ENCODE measurements around the gene CD46.

The CD46 gene

DNA sequence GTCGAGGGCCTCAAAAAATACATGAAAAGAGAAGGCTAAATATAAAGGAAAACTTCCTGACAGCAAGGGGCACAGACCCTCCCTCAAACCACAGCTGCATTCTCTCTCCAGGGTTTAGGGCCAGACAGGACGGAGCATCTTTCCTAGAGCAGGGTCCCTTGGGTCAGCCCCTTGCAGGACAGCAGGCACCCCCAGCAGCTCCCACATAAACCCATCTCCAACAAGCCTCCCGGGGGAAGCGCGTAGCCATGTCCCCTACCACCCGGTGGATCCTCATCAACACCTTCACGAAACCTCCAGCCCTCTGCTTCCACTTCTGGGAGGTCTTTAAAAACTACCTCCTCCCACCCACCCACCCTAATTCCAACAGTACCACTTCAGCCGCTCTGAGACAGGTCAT lies 59.5 kb downstream of the CD46 start:
- H3K79me2 ChIP-seq (ENCODE audit: insufficient read depth, low read length), result peaks cover 77% of the 10 kb centered on the region
- DNase-seq (no peak), ATAC-seq (ENCODE audit: insufficient read depth, low read depth) (no peak)
- H3K27ac ChIP-seq (ENCODE audit: low read length), result no peak overlapping the region
- peaks cover 99% of the 10 kb centered on the region for H3K36me3 ChIP-seq (ENCODE audit: insufficient read depth, low read length)
- H3K9ac ChIP-seq (ENCODE audit: low read depth, low read length), result no peak overlapping the region
- H3K4me2 ChIP-seq (ENCODE audit: insufficient read depth, low read length), result no peak overlapping the region
- H2AFZ ChIP-seq (ENCODE audit: low read depth, low read length), result no peak overlapping the region
- H4K20me1 ChIP-seq (ENCODE audit: insufficient read depth, low read length), result peaks cover 89% of the 10 kb centered on the region
- H3K9me3 ChIP-seq (ENCODE audit: insufficient read depth, low read length, severe bottlenecking), result no peaks in the 10 kb centered on the region
- H3K27me3 ChIP-seq (ENCODE audit: insufficient read depth, low read length, poor library complexity), result no peaks in the 10 kb centered on the region
- H3K4me1 ChIP-seq (ENCODE audit: insufficient read depth, low read length), result no peaks in the 10 kb centered on the region
- no peak overlapping the region for H3K4me3 ChIP-seq (ENCODE audit: low read depth in 1 of 2, low read length in 2 of 2)
- no peak for TF ChIP-seq EZH2 (IDR thresholded peaks at IDR 0.05; ENCODE audit: borderline replicate concordance, low read depth, low read length, severe bottlenecking)
- TF ChIP-seq, protein P1, sequence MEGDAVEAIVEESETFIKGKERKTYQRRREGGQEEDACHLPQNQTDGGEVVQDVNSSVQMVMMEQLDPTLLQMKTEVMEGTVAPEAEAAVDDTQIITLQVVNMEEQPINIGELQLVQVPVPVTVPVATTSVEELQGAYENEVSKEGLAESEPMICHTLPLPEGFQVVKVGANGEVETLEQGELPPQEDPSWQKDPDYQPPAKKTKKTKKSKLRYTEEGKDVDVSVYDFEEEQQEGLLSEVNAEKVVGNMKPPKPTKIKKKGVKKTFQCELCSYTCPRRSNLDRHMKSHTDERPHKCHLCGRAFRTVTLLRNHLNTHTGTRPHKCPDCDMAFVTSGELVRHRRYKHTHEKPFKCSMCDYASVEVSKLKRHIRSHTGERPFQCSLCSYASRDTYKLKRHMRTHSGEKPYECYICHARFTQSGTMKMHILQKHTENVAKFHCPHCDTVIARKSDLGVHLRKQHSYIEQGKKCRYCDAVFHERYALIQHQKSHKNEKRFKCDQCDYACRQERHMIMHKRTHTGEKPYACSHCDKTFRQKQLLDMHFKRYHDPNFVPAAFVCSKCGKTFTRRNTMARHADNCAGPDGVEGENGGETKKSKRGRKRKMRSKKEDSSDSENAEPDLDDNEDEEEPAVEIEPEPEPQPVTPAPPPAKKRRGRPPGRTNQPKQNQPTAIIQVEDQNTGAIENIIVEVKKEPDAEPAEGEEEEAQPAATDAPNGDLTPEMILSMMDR (IDR thresholded peaks at IDR 0.05; ENCODE audit: borderline replicate concordance, extremely low read depth, low read length, poor library complexity, severe bottlenecking), result no peak

DNA sequence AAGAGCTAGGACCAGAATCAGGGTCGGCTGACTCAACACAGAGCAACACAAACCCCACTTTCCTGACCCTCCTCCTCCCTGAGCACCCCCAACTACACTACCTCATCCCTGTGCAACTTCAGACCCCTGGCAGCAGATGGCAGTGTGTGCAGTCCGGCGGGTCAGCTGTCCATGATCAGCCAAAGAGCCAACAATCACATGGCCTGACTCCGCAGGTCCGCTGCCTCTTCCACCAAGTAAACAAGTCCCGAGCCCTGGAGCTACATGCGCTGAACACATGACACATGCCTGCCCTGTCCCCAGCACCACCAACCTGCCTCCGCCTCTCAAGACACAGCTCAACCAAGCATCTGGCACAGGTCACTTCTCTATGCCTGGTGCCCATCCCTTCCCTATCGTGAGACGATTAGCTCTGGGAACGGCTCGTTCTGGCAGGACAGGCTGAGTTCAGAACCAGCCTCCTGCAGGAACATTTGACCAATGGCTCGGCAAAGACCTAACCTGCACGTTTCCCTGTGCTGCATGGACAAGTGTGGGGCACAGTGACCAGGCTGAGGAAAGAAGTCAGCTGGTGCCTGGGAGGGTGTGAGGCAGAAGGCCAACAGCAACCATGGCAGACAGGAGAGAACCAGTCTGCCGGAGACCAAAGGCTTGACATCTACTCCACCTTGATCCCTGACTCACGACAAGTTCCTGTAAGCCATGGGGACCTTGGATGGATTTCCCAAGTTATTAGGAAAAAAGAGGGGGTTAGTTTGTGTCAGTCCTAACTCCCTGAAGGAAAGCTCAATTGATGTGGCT lies 60.3 kb downstream of the CD46 start:
- no peak overlapping the region for H3K27ac ChIP-seq (ENCODE audit: low read length)
- DNase-seq (no peak), ATAC-seq (ENCODE audit: insufficient read depth, low read depth) (no peak)
- H3K9me3 ChIP-seq (ENCODE audit: insufficient read depth, low read length, severe bottlenecking), result no peaks in the 10 kb centered on the region
- H3K4me2 ChIP-seq (ENCODE audit: insufficient read depth, low read length), result no peak overlapping the region
- peaks cover 85% of the 10 kb centered on the region for H3K79me2 ChIP-seq (ENCODE audit: insufficient read depth, low read length)
- no peak overlapping the region for H3K4me3 ChIP-seq (ENCODE audit: low read depth in 1 of 2, low read length in 2 of 2)
- no peaks in the 10 kb centered on the region for H3K27me3 ChIP-seq (ENCODE audit: insufficient read depth, low read length, poor library complexity)
- peaks cover 99% of the 10 kb centered on the region for H3K36me3 ChIP-seq (ENCODE audit: insufficient read depth, low read length)
- no peak overlapping the region for H2AFZ ChIP-seq (ENCODE audit: low read depth, low read length)
- H4K20me1 ChIP-seq (ENCODE audit: insufficient read depth, low read length), result peaks cover 91% of the 10 kb centered on the region
- TF ChIP-seq EZH2 (IDR thresholded peaks at IDR 0.05; ENCODE audit: borderline replicate concordance, low read depth, low read length, severe bottlenecking), result no peak
- TF ChIP-seq, protein P1 (IDR thresholded peaks at IDR 0.05; ENCODE audit: borderline replicate concordance, extremely low read depth, low read length, poor library complexity, severe bottlenecking), result peak; percentile 52
- no peak overlapping the region for H3K9ac ChIP-seq (ENCODE audit: low read depth, low read length)
- no peaks in the 10 kb centered on the region for H3K4me1 ChIP-seq (ENCODE audit: insufficient read depth, low read length)

DNA sequence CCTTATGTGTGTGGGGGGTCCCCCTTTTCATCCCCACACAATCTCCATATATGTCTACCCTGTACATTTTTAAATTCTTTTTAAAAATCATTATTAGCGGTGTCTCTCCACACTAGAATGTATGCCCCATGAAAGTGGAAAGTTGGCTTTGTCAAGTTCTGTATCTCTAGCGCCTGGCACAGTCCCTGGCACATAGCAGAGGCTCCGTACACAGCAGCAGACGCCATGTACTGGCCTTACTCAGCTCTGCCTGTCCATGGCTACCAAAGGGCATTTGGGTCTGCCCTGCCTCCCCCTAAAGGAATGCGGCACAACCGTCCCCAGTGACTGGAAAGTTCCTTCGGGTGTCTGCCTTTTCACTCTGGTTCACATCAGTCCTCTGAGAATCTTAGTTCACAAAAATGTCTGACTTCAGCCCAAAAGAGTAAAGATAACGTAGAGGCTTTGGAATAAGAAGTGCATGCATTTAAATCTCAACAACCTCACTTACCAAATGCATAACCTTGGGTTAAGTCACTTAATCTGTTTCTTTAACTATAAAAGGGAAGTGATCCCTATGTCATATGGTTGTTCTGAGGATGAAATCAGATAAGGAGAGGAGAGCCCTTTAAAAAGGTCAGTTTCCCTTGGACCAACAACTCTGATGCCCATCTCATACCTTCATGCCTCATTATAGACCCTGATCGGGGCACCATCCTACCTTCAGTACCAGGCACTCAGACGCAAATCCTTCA lies 61.1 kb downstream of the CD46 start:
- H2AFZ ChIP-seq (ENCODE audit: low read depth, low read length), result no peak overlapping the region
- H3K4me1 ChIP-seq (ENCODE audit: insufficient read depth, low read length), result no peaks in the 10 kb centered on the region
- H3K27ac ChIP-seq (ENCODE audit: low read length), result peak overlapping the region; percentile 43; the same call in 1 of the 2 replicates
- H3K79me2 ChIP-seq (ENCODE audit: insufficient read depth, low read length), result peaks cover 86% of the 10 kb centered on the region
- TF ChIP-seq, protein P1 (IDR thresholded peaks at IDR 0.05; ENCODE audit: borderline replicate concordance, extremely low read depth, low read length, poor library complexity, severe bottlenecking), result no peak
- TF ChIP-seq EZH2 (IDR thresholded peaks at IDR 0.05; ENCODE audit: borderline replicate concordance, low read depth, low read length, severe bottlenecking), result no peak
- no peak for DNase-seq
- no peak for ATAC-seq (ENCODE audit: insufficient read depth, low read depth)
- H3K4me2 ChIP-seq (ENCODE audit: insufficient read depth, low read length), result no peak overlapping the region
- peaks cover 99% of the 10 kb centered on the region for H3K36me3 ChIP-seq (ENCODE audit: insufficient read depth, low read length)
- no peak overlapping the region for H3K9ac ChIP-seq (ENCODE audit: low read depth, low read length)
- no peaks in the 10 kb centered on the region for H3K27me3 ChIP-seq (ENCODE audit: insufficient read depth, low read length, poor library complexity)
- no peaks in the 10 kb centered on the region for H3K9me3 ChIP-seq (ENCODE audit: insufficient read depth, low read length, severe bottlenecking)
- H3K4me3 ChIP-seq (ENCODE audit: low read depth in 1 of 2, low read length in 2 of 2), result no peak overlapping the region
- H4K20me1 ChIP-seq (ENCODE audit: insufficient read depth, low read length), result peaks cover 92% of the 10 kb centered on the region
